K562 treated with DMSO at 1 percent for 4 hours (cell line): ENCODE measurements around the gene COMT. TPM values are rescaled to one million over a fixed set of nuclear protein-coding genes. Genes with fewer than 3 reads are reported as not detected.

Experiments used
- total RNA-seq: library from RNA; unstranded; fragments of 300-600 nt; gene quantifications from 2 replicates; pipeline ENCODE4 v1.2.3, GENCODE V29; 2022; ENCODE audit not compliant: insufficient read depth

The COMT gene
- 831 and 834 TPM in 2 replicates for total RNA-seq

DNA sequence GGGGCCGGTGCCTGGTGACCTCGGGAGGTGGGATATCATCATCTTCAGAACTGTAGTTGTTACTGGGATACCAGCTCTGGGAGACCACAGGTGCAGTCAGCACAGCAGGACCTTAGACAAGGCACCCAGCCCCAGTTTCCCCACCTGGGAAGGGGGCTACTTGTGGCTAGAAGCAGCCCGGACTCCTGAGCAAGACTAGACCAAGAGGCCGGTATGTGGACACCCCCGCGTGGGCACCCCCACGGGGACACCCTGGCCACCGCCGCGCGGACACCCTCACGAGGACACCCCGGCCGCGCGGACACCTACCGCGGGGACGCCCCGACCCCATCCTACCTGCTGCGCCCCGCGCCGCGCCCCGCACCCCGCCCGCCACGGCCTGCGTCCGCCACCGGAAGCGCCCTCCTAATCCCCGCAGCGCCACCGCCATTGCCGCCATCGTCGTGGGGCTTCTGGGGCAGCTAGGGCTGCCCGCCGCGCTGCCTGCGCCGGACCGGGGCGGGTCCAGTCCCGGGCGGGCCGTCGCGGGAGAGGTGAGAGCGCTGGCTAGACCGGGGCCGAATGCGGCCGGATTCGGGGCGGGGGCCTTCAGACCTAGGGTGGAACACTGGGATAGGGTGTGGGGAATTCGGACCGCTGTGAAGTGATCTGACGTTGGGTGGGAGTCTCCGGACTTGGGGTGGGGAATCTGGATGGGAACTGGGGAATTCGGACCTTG lies at the start of gene COMT, which contains the start of gene TXNRD2:
COMT (plus strand) TSS at position 408 of the 718 bp plus-strand sequence. CDS start 20,755 bp downstream, outside the sequence.
TXNRD2 (minus strand) TSS at position 454 of the 718 bp plus-strand sequence; CDS start at position 439, 15 bp downstream.

DNA sequence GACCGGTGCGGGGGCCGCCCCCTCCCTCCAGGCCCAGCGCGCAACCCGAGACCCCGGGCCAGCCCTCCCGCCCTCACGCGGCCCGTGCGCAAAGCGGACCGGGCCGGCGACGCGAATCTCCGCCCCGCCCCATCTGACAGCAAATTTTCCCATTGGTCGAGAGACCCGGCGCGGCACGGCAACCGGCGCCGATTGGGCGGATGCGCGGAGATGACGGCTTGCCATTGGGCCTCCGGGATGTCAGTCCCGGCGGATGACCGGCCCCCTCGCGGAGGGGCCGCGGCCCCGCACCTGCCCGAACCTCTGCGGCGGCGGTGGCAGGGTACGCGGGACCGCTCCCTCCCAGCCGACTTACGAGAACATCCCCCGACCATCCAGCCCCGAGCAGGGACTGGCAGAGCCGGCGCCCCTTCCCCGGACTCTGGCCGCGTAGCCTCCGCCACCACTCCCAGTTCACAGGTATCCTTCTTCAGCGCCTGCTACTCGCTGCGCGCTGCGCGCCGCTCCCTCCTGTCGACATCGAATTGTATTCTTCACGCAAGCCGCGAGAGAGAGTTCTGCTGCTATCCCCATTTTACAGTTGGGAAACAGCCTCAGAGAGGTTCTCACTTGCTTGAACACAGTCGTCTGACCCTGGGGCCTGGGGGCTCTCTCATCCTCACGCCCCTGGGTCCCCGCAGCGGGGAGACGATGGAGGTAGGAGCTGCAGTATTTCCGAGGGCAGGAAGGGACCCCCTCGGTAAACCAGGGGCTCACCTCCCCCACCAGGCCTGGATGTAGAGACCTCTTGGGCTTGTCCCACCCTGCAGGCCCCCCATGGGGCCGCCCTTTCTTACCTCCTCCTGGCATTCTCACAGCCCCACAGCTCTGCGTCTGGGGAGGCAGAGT lies 75.4 kb downstream of the COMT start, which contains the start of gene ARVCF:
ARVCF (minus strand) TSS at position 90 of the 888 bp plus-strand sequence. CDS start 26,029 bp downstream, outside the sequence.

Other genes starting within 250 kb of the COMT start
- 38.3 and 50.1 TPM in 2 replicates for gene SEPTIN5, start 227.3 kb upstream of the COMT start, total RNA-seq
- gene GP1BB, start 218.2 kb upstream of the COMT start, total RNA-seq = 43.8 and 50.9 TPM in 2 replicates
- gene TBX1, start 181.0 kb upstream of the COMT start, total RNA-seq = 13.7 and 22.8 TPM in 2 replicates
- gene GNB1L, start 86.9 kb upstream of the COMT start, total RNA-seq = 59.7 and 63.9 TPM in 2 replicates
- gene RTL10, start 86.9 kb upstream of the COMT start, total RNA-seq = 51.2 and 54.5 TPM in 2 replicates
- 97.7 and 112 TPM in 2 replicates for gene TXNRD2, start within 50 bp of the COMT start, total RNA-seq
- gene ARVCF, start 75.1 kb downstream of the COMT start, total RNA-seq = 44.8 and 45.2 TPM in 2 replicates
- gene TANGO2, start 79.3 kb downstream of the COMT start, total RNA-seq = 72.3 and 75.4 TPM in 2 replicates
- gene DGCR8, start 138.5 kb downstream of the COMT start, total RNA-seq = 35.6 and 46.6 TPM in 2 replicates
- 836 and 933 TPM in 2 replicates for gene RANBP1, start 174.3 kb downstream of the COMT start, total RNA-seq
- gene TRMT2A, start 175.5 kb downstream of the COMT start, total RNA-seq = 114 and 118 TPM in 2 replicates
- 20.4 and 33.5 TPM in 2 replicates for gene ZDHHC8, start 190.0 kb downstream of the COMT start, total RNA-seq
- gene CCDC188, start 209.3 kb downstream of the COMT start, total RNA-seq = not detected in 2 replicates